ENCODE measurements around the gene TMEM107.

GRCh38 chr17:8224891-8225812, 49.0 kb upstream of the TMEM107 start:
- TF ChIP-seq POLR2A (IDR thresholded peaks at IDR 0.05; ENCODE audit: low read length) (no peak), GATA1 (IDR thresholded peaks at IDR 0.05; ENCODE audit: low read depth, low read length) (no peak)

Measured in erythroblast (primary cell).